ENCODE measurements around the gene TMEM258. TPM values are rescaled to one million over a fixed set of nuclear protein-coding genes. Genes with fewer than 3 reads are reported as not detected.
A peak's percentile ranks its signal among the peaks of the same experiment; 100 is the strongest.

The TMEM258 gene
- total and polyA plus RNA-seq, 9 of the 15 experiments (the other 6 are each of a cell fraction or from before 2014, with no cell fraction given), result 97.2 to 856 (median 231) TPM

DNA sequence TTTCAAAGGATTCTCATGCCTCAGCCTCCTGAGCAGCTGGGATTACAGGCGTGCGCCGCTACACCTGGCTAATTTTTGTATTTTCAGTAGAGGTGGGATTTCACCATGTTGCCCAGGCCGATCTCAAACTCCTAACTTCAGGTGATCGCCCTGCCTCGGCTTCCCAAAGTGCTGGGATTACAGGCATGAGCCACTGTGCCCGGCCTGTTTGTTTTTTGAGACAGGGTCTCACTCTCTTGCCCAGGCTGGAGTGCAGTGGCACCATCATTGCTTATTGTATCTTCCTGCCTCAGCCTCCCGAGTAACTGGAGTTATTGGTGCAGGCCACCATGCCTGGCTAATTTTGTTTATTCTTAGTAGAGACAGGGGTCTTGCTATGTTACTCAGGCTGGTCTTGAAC, 43.8 kb upstream of the TMEM258 start (continued):
- TF ChIP-seq, protein P1, sequence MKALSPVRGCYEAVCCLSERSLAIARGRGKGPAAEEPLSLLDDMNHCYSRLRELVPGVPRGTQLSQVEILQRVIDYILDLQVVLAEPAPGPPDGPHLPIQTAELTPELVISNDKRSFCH (CRISPR knock-in tag; IDR thresholded peaks at IDR 0.05), result no peak
- TF ChIP-seq, protein P1 (tag; IDR thresholded peaks at IDR 0.05), result 0 out of 2 replicates have a peak, but pooled peaks have one; percentile 35

DNA sequence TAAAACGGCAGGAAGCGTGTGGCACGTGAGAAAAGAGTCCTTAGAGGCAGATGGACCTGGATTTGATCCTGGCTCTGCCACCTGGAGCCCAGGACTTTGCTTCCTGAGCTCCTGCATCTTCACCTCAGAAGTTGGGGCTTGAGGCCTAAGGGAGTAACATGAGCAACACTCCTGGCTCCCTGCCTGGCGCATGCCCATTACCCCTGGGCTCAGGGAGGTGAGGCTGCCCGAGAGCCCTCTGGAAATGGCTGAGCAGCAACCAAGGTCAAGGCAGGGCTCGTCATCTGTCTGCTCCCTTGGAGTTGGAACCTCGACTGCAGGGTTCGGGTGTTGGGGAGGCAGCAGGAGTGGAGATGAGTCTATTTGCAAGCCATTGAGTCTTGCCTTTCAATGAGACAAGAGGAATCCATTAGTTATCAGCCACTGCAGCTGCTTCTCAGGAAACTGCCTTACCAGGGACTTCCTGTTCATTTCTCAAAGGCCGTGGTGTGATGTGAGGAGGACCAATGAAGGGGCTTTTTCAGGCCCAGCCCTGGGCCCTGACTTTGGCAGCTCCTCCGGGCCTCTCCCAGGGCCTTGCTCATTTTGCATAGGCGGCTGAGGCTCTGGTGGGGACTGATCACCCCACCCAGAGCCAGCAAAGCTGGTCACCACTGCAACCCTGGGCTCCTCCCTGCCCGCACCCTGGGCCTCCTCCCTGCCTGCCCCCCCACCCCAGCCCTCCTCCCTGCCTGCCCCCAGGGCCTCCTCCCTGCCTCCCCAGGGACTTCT, 42.1 kb upstream of the TMEM258 start:
- Histone ChIP-seq H3K79me2 (ENCODE audit: control insufficient read depth, insufficient read depth, low read length) (peaks cover 36% of the 10 kb centered on the region; the same call in 2 of the 3 replicates), H3K9ac (ENCODE audit: insufficient read depth in 1 of 2, low read depth in 2 of 2, low read length in 2 of 2) (peak overlapping the region; percentile 86 to 93)
- intact Hi-C loops (cut with micrococcal nuclease), result loop anchor here (1.0 to 2.0 kb wide), 2 partner anchors 17 to 36 kb away; partner anchors contain the start of gene FADS1
- no peak for TF ChIP-seq ZNF282 (CRISPR knock-in tag; IDR thresholded peaks at IDR 0.05)
- TF ChIP-seq, protein P2, sequence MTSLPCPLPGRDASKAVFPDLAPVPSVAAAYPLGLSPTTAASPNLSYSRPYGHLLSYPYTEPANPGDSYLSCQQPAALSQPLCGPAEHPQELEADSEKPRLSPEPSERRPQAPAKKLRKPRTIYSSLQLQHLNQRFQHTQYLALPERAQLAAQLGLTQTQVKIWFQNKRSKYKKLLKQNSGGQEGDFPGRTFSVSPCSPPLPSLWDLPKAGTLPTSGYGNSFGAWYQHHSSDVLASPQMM (CRISPR knock-in tag; IDR thresholded peaks at IDR 0.05), result no peak
- peak; percentile 74; the same call in 1 of the 2 replicates for TF ChIP-seq NCOA1 (IDR thresholded peaks at IDR 0.05; ENCODE audit: low read depth)
- peak; percentile 95 for TF ChIP-seq EP300 (IDR thresholded peaks at IDR 0.05; ENCODE audit: low read length)
- peak; percentile 54 to 64; a peak in 2 of 4 replicates for TF ChIP-seq ARNT (IDR thresholded peaks at IDR 0.05)
- TF ChIP-seq ILF3 (IDR thresholded peaks at IDR 0.05; ENCODE audit: borderline replicate concordance), result no peak
- no peak for TF ChIP-seq TFAM (CRISPR knock-in tag; conservative IDR thresholded peaks at IDR 0.05)
- TF ChIP-seq THRAP3 (IDR thresholded peaks at IDR 0.05; ENCODE audit: borderline replicate concordance), result no peak; the same call in 1 of the 2 replicates
- peak; percentile 77 for TF ChIP-seq GABPA (tag; conservative IDR thresholded peaks at IDR 0.05; ENCODE audit: low read depth)
- TF ChIP-seq ZNF561 (CRISPR knock-in tag; conservative IDR thresholded peaks at IDR 0.05), result no peak
- no peak for TF ChIP-seq SMARCC2 (IDR thresholded peaks at IDR 0.05; ENCODE audit: low read depth)
- TF ChIP-seq, protein P3, sequence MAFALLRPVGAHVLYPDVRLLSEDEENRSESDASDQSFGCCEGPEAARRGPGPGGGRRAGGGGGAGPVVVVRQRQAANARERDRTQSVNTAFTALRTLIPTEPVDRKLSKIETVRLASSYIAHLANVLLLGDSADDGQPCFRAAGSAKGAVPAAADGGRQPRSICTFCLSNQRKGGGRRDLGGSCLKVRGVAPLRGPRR (CRISPR knock-in tag; IDR thresholded peaks at IDR 0.05), result no peak
- TF ChIP-seq HOXB6 (CRISPR knock-in tag; IDR thresholded peaks at IDR 0.05; ENCODE audit: borderline replicate concordance), result no peak
- TF ChIP-seq, protein P4, sequence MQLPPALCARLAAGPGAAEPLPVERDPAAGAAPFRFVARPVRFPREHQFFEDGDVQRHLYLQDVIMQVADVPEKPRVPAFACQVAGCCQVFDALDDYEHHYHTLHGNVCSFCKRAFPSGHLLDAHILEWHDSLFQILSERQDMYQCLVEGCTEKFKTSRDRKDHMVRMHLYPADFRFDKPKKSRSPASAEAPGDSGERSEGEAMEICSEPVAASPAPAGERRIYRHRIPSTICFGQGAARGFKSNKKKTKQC (CRISPR knock-in tag; IDR thresholded peaks at IDR 0.05), result no peak
- TF ChIP-seq TAF7 (tag; IDR thresholded peaks at IDR 0.05), result no peak
- no peak for TF ChIP-seq ZNF436 (CRISPR knock-in tag; IDR thresholded peaks at IDR 0.05)
- TF ChIP-seq POU5F1 (IDR thresholded peaks at IDR 0.05; ENCODE audit: borderline replicate concordance, low read depth, low read length, partially characterized antibody), result no peak
- TF ChIP-seq CTBP1 (IDR thresholded peaks at IDR 0.05; ENCODE audit: borderline replicate concordance), result peak; percentile 31; the same call in 1 of the 2 replicates

More for the DNA sequence above, 42.1 kb upstream of the TMEM258 start:
- Histone ChIP-seq H3K4me2 (ENCODE audit: insufficient read depth, low read length) (peak overlapping the region; percentile 75), H3K9me1 (ENCODE audit: control insufficient read depth, insufficient read depth, low read length) (peaks cover 15% of the 10 kb centered on the region), H2AFZ (ENCODE audit: low read depth, low read length) (peak overlapping the region; percentile 63), H3K4me1 (replicated peaks in 1 of 2; ENCODE audit: control insufficient read depth in 2 of 2, insufficient read depth in 2 of 2, low read length in 2 of 2) (peaks cover 51 to 62% of the 10 kb centered on the region in 2 experiments), H3K4me3 (0 out of 2 replicates have a peak overlapping the region, but pooled peaks have one; percentile 4), H3K36me3 (ENCODE audit: control insufficient read depth, insufficient read depth, low read length) (peaks cover under 1% of the 10 kb centered on the region; the same call in 1 of the 3 replicates), H4K20me1 (replicated peaks; ENCODE audit: control insufficient read depth, insufficient read depth, low read length) (no peaks in the 10 kb centered on the region), H3K27me3 (ENCODE audit: control insufficient read depth in 2 of 2, insufficient read depth in 2 of 2, low read length in 2 of 2) (no peaks in the 10 kb centered on the region), H3K27ac (ENCODE audit: extremely low read depth, low read depth, low read length) (peak overlapping the region; percentile 100), H3K9me3 (replicated peaks; ENCODE audit: control insufficient read depth, insufficient read depth, low read depth, low read length) (no peaks in the 10 kb centered on the region)
- POLR2A ChIA-PET, result interaction anchor here (0.6 to 2.3 kb wide), 10 partner anchors 10 to 47 kb away, joined by 3 to 8 read pairs (median 4); no protein-coding TSS in a partner anchor
- WGBS (ENCODE audit: insufficient coverage, low coverage, missing lambda C conversion rate), result 27% methylated on average over 11 of the region's 12 CpGs
- peak; percentile 93 to 98 (median 94) for DNase-seq (ENCODE audit: extremely low read depth in 1 of 4, low spot score in 3 of 4)
- in situ Hi-C loops (cut with MboI), result no loop called here
- CTCF ChIA-PET (ENCODE audit: low intra/inter-chr PET ratio), result no interaction called here
- peak; percentile 97 for ATAC-seq
- TSS peak; percentile 99 for BruUV-seq (replicated peaks)
- FAIRE-seq, result peak; percentile 97

Data from K562 (cell line).